Liver (tissue), 9 donors: Measurements from ENCODE around the gene SPATA4. TPM values are rescaled to one million over a fixed set of nuclear protein-coding genes. Genes with fewer than 3 reads are reported as not detected.

Experiments
- DNase-seq: peaks from one replicate; pipeline ENCODE4 v3.0.0-alpha.2; 2017; ENCODE audit warnings: low spot score
- H3K27ac ChIP-seq, 2 donors: one replicate each; pipeline ENCODE4 v1.7.0; 2013; ENCODE audit warnings: inconsistent platforms in 2 of 2, low read length in 2 of 2, control low read depth in 1 of 2, low read depth in 1 of 2, mild to moderate bottlenecking in 1 of 2
- H3K27me3 ChIP-seq, 4 donors: one replicate each; pipeline versions ENCODE4 v1.6.1 to v1.7.0; 2013; ENCODE audit warnings: low read length in 3 of 4, inconsistent platforms in 1 of 4, mild to moderate bottlenecking in 1 of 4, moderate library complexity in 1 of 4; ENCODE audit not compliant: control insufficient read depth in 4 of 4, insufficient read depth in 4 of 4
- H3K36me3 ChIP-seq, 4 donors: one replicate each; pipeline versions ENCODE4 v1.6.1 to v1.7.0; 2013; ENCODE audit warnings: low read length in 3 of 4, mild to moderate bottlenecking in 3 of 4, low read depth in 1 of 4, moderate library complexity in 1 of 4; ENCODE audit not compliant: control insufficient read depth in 4 of 4, insufficient read depth in 3 of 4
- H3K4me1 ChIP-seq, 4 donors: one replicate each; pipeline versions ENCODE4 v1.6.1 to v1.7.0; 2013; ENCODE audit warnings: low read length in 3 of 4, mild to moderate bottlenecking in 3 of 4, moderate library complexity in 1 of 4; ENCODE audit not compliant: control insufficient read depth in 4 of 4, insufficient read depth in 4 of 4
- H3K4me3 ChIP-seq, 3 donors: one replicate each; pipeline versions ENCODE4 v1.6.1 to v1.7.0; 2013; ENCODE audit warnings: low read length in 3 of 3, control low read depth in 1 of 3, low read depth in 1 of 3, mild to moderate bottlenecking in 1 of 3
- H3K9ac ChIP-seq, 2 donors: one replicate each; pipeline ENCODE4 v1.7.0; 2013; ENCODE audit warnings: low read length in 2 of 2, mild to moderate bottlenecking in 2 of 2, moderate library complexity in 2 of 2, control low read depth in 1 of 2, low read depth in 1 of 2
- H3K9me3 ChIP-seq, 4 donors: one replicate each; pipeline versions ENCODE4 v1.6.1 to v1.7.0; 2013; ENCODE audit warnings: low read length in 3 of 4; ENCODE audit not compliant: control insufficient read depth in 4 of 4
- EGR1 ChIP-seq, 2 donors: IDR thresholded peaks; 2 replicates each; pipeline ENCODE4 v1.6.1; 2016 to 2018; ENCODE audit warnings: antibody characterized with exemption in 2 of 2, low read depth in 2 of 2
- FOXA1 ChIP-seq: IDR thresholded peaks from 2 replicates; pipeline ENCODE4 v1.6.1; 2016; ENCODE audit warnings: antibody characterized with exemption
- FOXA2 ChIP-seq: IDR thresholded peaks from 2 replicates; pipeline ENCODE4 v1.6.1; 2016; ENCODE audit warnings: antibody characterized with exemption
- GABPA ChIP-seq, 2 donors: IDR thresholded peaks in 1 of 2; conservative IDR thresholded peaks in 1 of 2; 2 replicates each; pipeline ENCODE4 v1.6.1; 2016; ENCODE audit warnings: antibody characterized with exemption in 2 of 2, mild to moderate bottlenecking in 1 of 2, moderate library complexity in 1 of 2
- HNF4A ChIP-seq, 2 donors: conservative IDR thresholded peaks; 2 replicates each; pipeline ENCODE4 v1.6.1; 2016; ENCODE audit warnings: antibody characterized with exemption in 2 of 2, mild to moderate bottlenecking in 2 of 2
- HNF4G ChIP-seq: IDR thresholded peaks from 2 replicates; pipeline ENCODE4 v1.6.1; 2016; ENCODE audit warnings: antibody characterized with exemption
- JUND ChIP-seq, 2 donors: IDR thresholded peaks; 2 replicates each; pipeline ENCODE4 v1.6.1; 2016; ENCODE audit warnings: antibody characterized with exemption in 2 of 2
- RAD21 ChIP-seq, 2 donors: IDR thresholded peaks; 2 replicates each; pipeline ENCODE4 v1.6.1; 2016; ENCODE audit warnings: antibody characterized with exemption in 2 of 2, mild to moderate bottlenecking in 2 of 2
- RXRA ChIP-seq, 2 donors: IDR thresholded peaks; 2 replicates each; pipeline ENCODE4 v1.6.1; 2017 to 2018; ENCODE audit warnings: antibody characterized with exemption in 2 of 2, mild to moderate bottlenecking in 1 of 2
- SP1 ChIP-seq: IDR thresholded peaks from 2 replicates; pipeline ENCODE4 v1.6.1; 2018; ENCODE audit warnings: antibody characterized with exemption, mild to moderate bottlenecking
- TAF1 ChIP-seq: conservative IDR thresholded peaks from 2 replicates; pipeline ENCODE4 v1.6.1; 2016; ENCODE audit warnings: antibody characterized with exemption, mild to moderate bottlenecking
- YY1 ChIP-seq: IDR thresholded peaks from 2 replicates; pipeline ENCODE4 v1.6.1; 2016; ENCODE audit warnings: antibody characterized with exemption, mild to moderate bottlenecking
- WGBS: extraction: QIAGEN DNeasy Blood & Tissue Kit; methylation state at CpG from one replicate; pipeline ENCODE4 v1.1.7; 2013; 5-methylcytosine and 5-hydroxymethylcytosine counted together
- polyA plus RNA-seq, 2 donors: library from polyadenylated mRNA; stranded (reverse) in 1 of 2; unstranded in 1 of 2; fragments of 200-250 nt in 1 of 2; fragments of >200 nt in 1 of 2; fragmentation: Nextera tagmentation in 1 of 2; extraction: Ambion mirVana in 1 of 2; gene quantifications; one replicate each; pipeline versions ENCODE4 v1.2.1 to v1.2.3, GENCODE V29; 2013 to 2015
- total RNA-seq, 2 donors: library from RNA; depleted of rRNA; stranded (reverse); fragments of >200 nt; gene quantifications; one replicate each; pipeline ENCODE4 v1.2.3, GENCODE V29; 2014
- TF ChIP-seq, protein P1 (sequence below): IDR thresholded peaks from 2 replicates; pipeline ENCODE4 v1.6.1; 2016; ENCODE audit warnings: antibody characterized with exemption
- TF ChIP-seq, protein P2 (sequence below): IDR thresholded peaks from 2 replicates; pipeline ENCODE4 v1.6.1; 2016; ENCODE audit warnings: antibody characterized with exemption
- TF ChIP-seq, protein P3 (sequence below): IDR thresholded peaks from 2 replicates; pipeline ENCODE4 v1.6.1; 2016; ENCODE audit warnings: antibody characterized with exemption, mild to moderate bottlenecking
- TF ChIP-seq, protein P4 (sequence below): IDR thresholded peaks from 2 replicates; pipeline ENCODE4 v1.6.1; 2016; ENCODE audit warnings: antibody characterized with exemption
- donor health status: healthy.
- donor health status: healthy.
- donor health status: healthy.
- donor health status: healthy.
- donor health status: healthy.

The SPATA4 gene
- total RNA-seq = under 1 TPM in 1 of 2 donors, not detected in 1; 0.14 TPM
- polyA plus RNA-seq = not detected

DNA sequence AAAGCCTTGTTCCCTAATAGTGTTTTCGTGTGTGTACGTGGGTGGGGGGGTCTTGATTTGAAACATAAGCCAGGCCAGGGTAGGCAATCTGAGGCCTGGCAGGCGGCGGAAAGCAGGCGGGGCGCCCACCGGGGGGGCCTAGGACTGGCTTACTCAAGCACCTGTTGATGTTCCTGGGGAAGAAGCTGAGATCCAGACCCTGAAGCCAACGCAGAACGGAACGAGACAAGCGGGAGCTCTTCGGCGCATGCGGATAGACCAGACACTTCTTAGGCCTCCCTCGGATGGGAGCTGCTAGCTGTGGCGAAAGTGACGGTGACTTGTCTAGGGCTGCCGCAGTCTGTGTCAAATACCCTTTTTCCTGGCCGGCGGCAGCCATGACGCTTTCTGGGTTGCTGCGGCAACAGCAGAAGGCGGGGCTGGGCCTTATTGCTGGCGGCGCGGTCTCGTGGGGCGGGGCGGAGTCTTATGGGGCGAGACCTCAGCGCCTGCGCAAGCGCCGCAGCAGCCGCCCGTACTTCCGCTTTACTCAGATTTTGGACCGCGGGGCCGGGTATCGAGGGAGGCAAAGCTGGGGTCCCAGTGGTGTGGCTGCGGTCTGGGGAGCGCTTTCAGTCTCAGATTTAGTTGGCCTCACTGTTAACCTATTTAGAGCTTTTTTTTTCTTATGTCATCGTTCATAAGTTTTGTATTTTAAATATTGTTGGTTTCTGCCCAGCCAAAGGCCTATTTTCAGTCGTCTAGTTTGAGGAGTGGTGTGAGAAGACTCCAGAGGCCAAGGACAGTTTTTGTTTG, at the start of gene SPATA4:
SPATA4 (minus strand) TSS at position 402 of the 795 bp plus-strand sequence; CDS start at position 379, 23 bp downstream.
- Histone ChIP-seq H3K4me1 (peaks cover 0 to 7% (median 3%) of the 10 kb centered on the region in 4 donors), H3K9ac (peak within 1 kb of the TSS; percentile 16 to 35), H3K36me3 (no peaks in the 10 kb centered on the region), H3K9me3 (no peaks in the 10 kb centered on the region), H3K27me3 (peaks cover 0 to 6% (median 2%) of the 10 kb centered on the region in 4 donors), H3K27ac (peak within 1 kb of the TSS in 1 of 2 donors; percentile 45), H3K4me3 (peak within 1 kb of the TSS; percentile 54 to 90 (median 73))
- WGBS = 1% methylated on average over 45 of the region's 45 CpGs
- DNase-seq = peak; percentile 90
- TF ChIP-seq RAD21 (IDR thresholded peaks at IDR 0.05) (no peak), GABPA (IDR thresholded peaks at IDR 0.05 in 1 of 2, conservative IDR thresholded peaks at IDR 0.05 in 1 of 2) (peak; percentile 11 to 77), YY1 (peak; percentile 98), RXRA (IDR thresholded peaks at IDR 0.05) (no peak), JUND (IDR thresholded peaks at IDR 0.05) (no peak), HNF4A (conservative IDR thresholded peaks at IDR 0.05) (peak; percentile 26 to 37), SP1 (peak; percentile 21)
- TF ChIP-seq, protein P1, sequence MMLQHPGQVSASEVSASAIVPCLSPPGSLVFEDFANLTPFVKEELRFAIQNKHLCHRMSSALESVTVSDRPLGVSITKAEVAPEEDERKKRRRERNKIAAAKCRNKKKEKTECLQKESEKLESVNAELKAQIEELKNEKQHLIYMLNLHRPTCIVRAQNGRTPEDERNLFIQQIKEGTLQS = no peak
- TF ChIP-seq, protein P2, sequence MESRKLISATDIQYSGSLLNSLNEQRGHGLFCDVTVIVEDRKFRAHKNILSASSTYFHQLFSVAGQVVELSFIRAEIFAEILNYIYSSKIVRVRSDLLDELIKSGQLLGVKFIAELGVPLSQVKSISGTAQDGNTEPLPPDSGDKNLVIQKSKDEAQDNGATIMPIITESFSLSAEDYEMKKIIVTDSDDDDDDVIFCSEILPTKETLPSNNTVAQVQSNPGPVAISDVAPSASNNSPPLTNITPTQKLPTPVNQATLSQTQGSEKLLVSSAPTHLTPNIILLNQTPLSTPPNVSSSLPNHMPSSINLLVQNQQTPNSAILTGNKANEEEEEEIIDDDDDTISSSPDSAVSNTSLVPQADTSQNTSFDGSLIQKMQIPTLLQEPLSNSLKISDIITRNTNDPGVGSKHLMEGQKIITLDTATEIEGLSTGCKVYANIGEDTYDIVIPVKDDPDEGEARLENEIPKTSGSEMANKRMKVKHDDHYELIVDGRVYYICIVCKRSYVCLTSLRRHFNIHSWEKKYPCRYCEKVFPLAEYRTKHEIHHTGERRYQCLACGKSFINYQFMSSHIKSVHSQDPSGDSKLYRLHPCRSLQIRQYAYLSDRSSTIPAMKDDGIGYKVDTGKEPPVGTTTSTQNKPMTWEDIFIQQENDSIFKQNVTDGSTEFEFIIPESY = peak; percentile 15
- TF ChIP-seq, protein P3, sequence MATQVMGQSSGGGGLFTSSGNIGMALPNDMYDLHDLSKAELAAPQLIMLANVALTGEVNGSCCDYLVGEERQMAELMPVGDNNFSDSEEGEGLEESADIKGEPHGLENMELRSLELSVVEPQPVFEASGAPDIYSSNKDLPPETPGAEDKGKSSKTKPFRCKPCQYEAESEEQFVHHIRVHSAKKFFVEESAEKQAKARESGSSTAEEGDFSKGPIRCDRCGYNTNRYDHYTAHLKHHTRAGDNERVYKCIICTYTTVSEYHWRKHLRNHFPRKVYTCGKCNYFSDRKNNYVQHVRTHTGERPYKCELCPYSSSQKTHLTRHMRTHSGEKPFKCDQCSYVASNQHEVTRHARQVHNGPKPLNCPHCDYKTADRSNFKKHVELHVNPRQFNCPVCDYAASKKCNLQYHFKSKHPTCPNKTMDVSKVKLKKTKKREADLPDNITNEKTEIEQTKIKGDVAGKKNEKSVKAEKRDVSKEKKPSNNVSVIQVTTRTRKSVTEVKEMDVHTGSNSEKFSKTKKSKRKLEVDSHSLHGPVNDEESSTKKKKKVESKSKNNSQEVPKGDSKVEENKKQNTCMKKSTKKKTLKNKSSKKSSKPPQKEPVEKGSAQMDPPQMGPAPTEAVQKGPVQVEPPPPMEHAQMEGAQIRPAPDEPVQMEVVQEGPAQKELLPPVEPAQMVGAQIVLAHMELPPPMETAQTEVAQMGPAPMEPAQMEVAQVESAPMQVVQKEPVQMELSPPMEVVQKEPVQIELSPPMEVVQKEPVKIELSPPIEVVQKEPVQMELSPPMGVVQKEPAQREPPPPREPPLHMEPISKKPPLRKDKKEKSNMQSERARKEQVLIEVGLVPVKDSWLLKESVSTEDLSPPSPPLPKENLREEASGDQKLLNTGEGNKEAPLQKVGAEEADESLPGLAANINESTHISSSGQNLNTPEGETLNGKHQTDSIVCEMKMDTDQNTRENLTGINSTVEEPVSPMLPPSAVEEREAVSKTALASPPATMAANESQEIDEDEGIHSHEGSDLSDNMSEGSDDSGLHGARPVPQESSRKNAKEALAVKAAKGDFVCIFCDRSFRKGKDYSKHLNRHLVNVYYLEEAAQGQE = peak; percentile 37
- TF ChIP-seq, protein P4, sequence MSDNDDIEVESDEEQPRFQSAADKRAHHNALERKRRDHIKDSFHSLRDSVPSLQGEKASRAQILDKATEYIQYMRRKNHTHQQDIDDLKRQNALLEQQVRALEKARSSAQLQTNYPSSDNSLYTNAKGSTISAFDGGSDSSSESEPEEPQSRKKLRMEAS = peak; percentile 58

DNA sequence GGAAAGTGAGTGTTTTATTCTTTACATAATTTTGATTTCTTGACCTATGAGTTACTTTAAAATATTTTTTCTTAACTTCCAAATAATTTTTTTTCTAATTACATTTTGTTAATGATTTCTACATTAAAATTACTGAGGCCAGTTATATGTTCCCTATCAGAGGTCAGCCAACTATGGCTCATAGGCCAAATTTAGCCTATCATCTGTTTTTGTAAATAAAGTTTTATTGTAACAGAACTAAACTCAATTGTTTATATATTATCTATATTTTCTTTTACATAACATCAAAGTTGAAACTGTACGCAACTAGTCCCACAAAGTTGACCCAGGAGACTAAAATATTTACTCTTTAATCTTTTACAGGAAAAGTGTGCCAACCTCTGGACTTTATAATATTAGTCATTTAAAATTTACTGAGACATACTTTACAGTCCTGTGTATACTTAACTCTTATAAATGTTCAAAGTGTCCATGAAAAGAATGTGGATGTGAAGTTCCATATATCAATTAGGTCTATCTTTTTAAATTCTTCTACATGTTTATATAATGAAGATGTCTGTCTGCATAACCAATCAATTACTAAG, 47.5 kb upstream of the SPATA4 start:
- Histone ChIP-seq H3K4me3 (no peak overlapping the region), H3K9me3 (no peaks in the 10 kb centered on the region), H3K27me3 (peaks cover 0 to 3% (median 0%) of the 10 kb centered on the region in 4 donors), H3K36me3 (no peaks in the 10 kb centered on the region), H3K4me1 (no peaks in the 10 kb centered on the region), H3K27ac (no peak overlapping the region), H3K9ac (no peak overlapping the region)
- 90% methylated on average over 1 of the region's 1 CpG for WGBS
- DNase-seq = no peak
- TF ChIP-seq, protein P1 = no peak
- TF ChIP-seq FOXA1 (no peak), EGR1 (IDR thresholded peaks at IDR 0.05; ENCODE audit: low read depth in 2 of 2) (no peak), SP1 (no peak), JUND (IDR thresholded peaks at IDR 0.05) (no peak), RXRA (IDR thresholded peaks at IDR 0.05) (no peak), YY1 (no peak), TAF1 (no peak), FOXA2 (no peak), HNF4G (no peak), RAD21 (IDR thresholded peaks at IDR 0.05) (no peak), GABPA (IDR thresholded peaks at IDR 0.05 in 1 of 2, conservative IDR thresholded peaks at IDR 0.05 in 1 of 2) (no peak)
- TF ChIP-seq, protein P4 = no peak
